ENCODE data around the gene DCC.

Gene DCC

GRCh38 chr18:52499644-52500043, 159.6 kb downstream of the DCC start:
- DNase-seq (ENCODE audit: low spot score), result no peak

GRCh38 chr18:52504589-52504988, 164.6 kb downstream of the DCC start:
- DNase-seq (ENCODE audit: low spot score), result no peak

GRCh38 chr18:52510139-52510538, 170.1 kb downstream of the DCC start:
- DNase-seq (ENCODE audit: low spot score), result no peak

GRCh38 chr18:52518086-52518485, 178.1 kb downstream of the DCC start:
- no peak for DNase-seq (ENCODE audit: low spot score)

DNA sequence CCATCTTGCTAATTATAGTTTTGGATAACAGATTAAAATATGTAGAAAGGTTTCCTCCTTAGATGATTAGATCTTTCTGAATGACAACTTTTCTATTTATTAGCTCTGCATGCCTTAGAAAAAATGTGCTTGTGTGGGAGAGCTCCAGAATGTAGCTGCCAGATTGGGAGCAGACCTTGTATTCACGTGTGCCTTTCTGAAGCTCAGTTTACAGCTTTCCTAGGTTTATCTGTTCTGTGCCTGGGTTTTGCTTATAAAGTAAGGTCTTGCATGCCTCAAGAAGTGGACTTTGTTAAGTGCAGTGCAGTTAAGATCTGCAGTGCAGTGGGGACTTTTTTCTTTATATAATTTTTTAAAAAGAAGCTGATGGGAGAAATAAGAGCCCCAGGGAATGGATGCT, 179.0 kb downstream of the DCC start:
- no peak for DNase-seq (ENCODE audit: low spot score)

- DNase-seq (ENCODE audit: low spot score), result no peak
These were observed 183.6 kb downstream of the DCC start for GRCh38 chr18:52523566-52523965.

DNA sequence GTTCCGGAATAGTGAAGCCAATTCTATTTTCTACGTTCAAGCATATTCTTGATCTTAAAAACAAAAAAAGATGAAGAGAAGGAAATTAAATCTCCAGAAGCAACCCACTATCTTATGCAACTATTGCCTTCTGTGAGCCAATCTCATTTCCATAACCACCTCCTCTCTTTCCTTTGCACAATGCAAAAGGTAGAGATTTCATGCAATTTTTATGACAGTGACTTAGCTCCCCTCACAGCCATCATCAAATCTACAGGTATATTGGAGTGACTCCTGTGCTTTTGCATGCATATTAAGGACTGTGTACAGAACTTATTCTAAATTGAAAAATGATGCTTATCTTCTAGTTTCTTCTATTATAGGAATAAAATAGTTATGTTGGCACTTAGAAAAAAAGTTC, 191.8 kb downstream of the DCC start:
- no peak for DNase-seq (ENCODE audit: low spot score)

DNA sequence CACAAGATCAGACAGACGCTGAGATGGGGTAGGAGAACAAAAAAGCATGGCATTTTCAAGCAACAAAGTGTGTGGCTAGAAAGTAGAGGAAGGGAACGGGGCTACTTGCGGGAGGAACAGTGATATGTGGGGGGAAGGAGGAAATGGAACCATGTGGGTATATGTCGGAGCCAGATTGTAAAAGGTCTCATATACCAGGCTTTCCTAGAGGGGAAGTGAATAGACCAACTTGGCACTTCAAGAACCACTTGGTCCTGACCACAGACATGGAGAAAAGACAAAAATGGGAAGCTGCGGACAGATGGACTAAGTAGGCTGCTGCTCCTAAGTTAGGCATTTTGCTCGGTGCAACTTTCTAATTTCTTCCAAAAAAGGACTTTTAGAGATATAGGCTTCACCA, 196.0 kb downstream of the DCC start:
- no peak for DNase-seq (ENCODE audit: low spot score)

- DNase-seq (ENCODE audit: low spot score), result no peak
These were observed 197.3 kb downstream of the DCC start for GRCh38 chr18:52537261-52537660.

- no peak for DNase-seq (ENCODE audit: low spot score)
These were observed 201.1 kb downstream of the DCC start for GRCh38 chr18:52541056-52541455.

DNA sequence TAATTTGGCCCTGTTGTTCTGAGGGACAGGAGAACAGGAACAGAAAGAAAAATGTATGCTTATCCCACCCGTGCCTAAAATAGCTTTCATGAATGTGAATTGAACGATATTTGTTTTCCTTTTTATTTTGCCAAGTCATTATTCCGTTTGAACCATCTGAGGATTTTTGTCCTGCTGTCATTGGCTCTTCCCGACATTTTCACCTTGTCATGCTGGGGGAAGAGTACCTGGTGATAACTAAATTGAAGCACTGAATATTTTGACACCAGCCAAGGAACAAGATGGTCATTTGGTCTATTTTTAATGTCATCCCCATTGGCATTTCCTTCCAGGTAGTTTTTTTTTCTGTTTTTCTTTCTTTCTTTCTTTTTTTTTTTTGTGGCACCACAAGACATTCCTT, 204.1 kb downstream of the DCC start:
- no peak for DNase-seq (ENCODE audit: low spot score)

DNA sequence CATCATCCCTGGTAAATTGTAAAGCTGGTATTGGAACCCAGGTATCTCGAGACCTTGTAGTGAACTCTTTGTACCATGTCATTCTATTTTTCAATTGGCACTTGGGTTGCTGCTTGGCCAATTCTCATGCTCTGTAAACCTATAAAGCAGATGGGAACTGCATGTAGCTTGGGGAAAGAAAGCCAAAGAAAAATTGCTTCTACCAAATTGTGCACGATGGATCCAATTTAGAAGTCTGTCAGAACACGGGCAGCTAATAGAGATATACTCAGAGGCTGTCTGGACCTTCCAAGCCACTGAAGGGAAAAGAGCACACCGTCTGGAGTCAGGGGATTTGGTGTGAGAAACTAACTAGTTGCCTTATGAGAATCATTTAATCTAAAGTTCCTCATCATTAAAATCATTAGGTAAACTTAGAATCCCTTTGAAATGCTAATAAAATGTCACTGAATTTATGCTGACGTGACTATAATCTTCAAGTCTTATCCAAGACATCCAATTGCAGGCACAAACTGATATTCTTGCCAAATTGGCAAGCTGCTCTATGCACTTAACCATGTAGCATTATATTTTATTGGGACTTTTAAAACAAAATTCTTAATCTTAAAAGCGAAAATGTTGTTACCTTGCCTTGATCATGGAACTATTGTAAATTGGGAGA, 206.8 kb downstream of the DCC start:
- DNase-seq (ENCODE audit: low spot score), result no peak

GRCh38 chr18:52553441-52553840, 213.4 kb downstream of the DCC start:
- no peak for DNase-seq (ENCODE audit: low spot score)

GRCh38 chr18:52554180-52554579, 214.2 kb downstream of the DCC start:
- DNase-seq (ENCODE audit: low spot score), result no peak

DNA sequence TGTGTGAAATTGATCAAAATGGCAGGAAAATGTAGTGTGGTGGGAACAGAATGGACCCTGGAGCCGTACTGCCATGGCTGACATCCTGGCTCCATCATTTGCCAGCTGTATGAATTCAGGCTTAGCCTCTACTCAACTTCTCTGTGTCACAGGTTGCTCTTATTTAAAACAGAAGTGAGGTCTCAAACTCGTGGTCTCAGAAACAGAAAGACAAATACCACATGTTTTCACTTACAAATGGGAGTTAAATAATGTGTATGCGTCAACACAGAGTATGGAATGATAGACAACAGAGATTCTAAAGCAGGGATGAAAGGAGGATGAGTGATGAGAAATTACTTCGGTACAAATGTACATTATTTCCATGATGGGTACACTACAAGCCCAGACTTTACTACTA, 227.4 kb downstream of the DCC start:
- no peak for DNase-seq (ENCODE audit: low spot score)

GRCh38 chr18:52569492-52569891, 229.5 kb downstream of the DCC start:
- no peak for DNase-seq (ENCODE audit: low spot score)

DNA sequence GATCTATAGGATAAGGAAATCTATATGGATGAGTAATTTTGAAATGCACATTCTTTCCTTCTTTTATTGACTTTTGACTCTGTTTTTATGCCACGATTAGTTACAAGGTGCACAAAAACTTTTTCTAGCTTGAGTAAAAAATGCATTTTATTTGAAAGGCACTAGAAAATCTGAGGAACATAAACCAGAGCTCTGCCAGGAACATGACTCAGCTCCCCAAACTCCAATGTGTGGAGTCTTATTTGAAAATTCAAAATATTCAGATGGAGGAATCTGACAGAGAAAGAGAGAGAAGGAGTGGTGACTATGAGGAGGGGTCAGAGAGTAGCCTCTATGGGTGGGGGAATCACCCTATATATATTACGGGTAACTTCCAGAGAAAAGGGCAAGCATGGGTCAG, 231.0 kb downstream of the DCC start:
- no peak for DNase-seq (ENCODE audit: low spot score)

DNA sequence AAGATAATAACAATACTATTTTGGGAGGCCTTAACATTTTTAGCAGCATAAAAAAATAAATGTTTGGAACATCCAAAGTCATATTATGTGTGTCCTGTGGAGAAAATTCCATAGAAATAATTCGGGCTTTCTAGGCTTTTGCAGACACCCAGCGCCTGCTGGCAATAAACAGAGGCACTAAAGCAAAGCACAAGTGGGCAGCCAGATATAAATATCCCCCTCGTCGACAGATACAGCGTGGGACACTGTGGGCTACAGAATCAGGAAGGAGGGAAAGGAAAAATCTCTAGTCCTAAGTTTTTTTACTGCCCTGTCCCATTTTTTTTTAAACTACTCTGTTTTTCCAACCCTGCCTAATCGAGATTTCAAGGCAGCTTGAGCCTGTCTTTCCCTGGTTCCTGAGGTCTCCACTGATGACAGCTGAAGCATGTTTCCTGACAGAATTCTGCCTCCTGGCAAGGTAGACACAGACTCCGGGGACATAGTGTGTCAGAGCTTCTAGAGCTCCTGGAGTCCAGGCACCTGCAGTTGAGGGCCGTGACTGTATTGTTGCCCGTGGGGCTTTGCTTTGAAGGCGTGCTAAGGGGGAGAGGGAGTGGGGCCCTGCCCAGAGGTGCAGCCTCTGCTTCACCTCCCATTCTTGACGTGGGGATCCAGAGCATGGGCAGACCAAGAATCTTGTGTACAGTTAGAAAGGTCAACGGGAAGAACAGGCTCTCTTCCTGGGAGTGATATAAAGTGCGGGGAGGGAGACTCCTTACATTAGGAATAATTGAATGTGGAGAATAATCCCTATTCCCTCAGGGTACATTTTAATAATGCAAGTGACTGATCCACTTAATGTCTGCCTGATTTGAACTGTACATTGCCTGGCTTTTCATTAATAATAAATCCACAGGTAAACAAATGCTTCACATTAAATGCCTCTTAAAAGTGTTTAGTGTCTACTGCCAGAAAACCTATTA, 232.3 kb downstream of the DCC start:
- DNase-seq (ENCODE audit: low spot score), result no peak

DNA sequence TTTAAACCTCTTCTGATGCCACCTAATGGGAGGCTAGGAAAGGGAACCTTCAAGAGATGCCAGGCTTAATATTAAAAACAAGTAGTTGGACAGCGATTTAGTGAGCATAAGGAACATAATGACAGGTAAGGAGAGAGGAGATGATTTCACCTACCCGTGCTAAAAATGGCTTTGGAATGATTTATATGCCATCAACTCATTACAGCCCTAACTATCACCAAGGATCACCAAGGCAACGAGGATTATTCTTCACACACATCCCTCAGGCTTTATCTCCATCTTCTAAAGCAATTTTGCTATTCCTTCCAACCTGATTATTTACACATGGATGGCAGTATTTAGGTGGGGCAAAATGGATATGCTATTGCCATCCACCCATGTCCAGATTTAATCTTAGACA, 237.8 kb downstream of the DCC start:
- DNase-seq (ENCODE audit: low spot score), result no peak

- no peak for DNase-seq (ENCODE audit: low spot score)
These were observed 242.1 kb downstream of the DCC start for GRCh38 chr18:52582061-52582460.

DNA sequence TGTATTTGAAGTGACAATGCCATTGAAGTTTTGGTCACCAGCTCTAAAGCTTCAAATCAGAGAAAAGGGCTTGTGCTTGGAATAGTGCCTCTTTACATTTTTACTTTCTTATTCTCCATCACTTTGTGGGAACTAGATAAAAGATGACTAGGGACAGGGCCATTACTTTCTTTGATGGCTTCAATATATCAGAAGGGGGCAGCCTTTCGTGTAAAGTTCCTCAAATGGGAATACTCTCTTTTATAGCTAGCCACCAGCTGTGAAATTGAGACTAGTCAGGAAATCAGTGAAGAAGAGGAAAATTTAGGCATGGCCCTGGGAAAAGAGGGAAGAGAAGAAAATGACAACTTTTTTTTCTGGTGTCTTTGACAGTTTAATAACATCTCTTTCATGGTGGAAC, 242.5 kb downstream of the DCC start:
- no peak for DNase-seq (ENCODE audit: low spot score)

- no peak for DNase-seq (ENCODE audit: low spot score)
These were observed 248.9 kb downstream of the DCC start for GRCh38 chr18:52588931-52589330.

- DNase-seq (ENCODE audit: low spot score), result no peak
These were observed 256.9 kb downstream of the DCC start for GRCh38 chr18:52596748-52597435.

Data from hematopoietic multipotent progenitor cell treated with erythropoietin and hydrocortisone succinate and interleukin-3 and kit ligand, for 17 days (in vitro differentiated cells).